ENCODE results near the gene TRAPPC3L.

Gene TRAPPC3L

GRCh38 chr6:116556065-116556464 is 10.6 kb upstream of the TRAPPC3L start:
- no peak for TF ChIP-seq CTCF (IDR thresholded peaks at IDR 0.05)

DNA sequence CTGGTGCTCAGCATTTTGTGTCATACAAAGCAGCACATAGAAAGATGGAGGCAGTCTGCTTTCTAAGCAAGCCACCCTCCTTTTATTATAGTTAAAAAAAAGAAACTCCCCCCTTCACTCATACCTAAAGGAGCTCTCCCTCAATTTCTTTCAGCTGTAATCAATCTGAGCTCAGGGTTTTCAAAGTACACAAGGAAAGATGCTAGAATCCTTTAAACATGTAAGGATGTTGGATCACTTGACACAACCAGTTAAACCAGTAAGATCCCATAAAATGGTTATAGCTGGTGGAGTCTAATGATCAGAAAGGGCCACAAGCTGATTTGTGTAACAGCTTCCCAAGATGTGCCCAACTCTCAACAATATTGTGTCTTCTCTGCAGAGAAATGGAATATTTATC is 8.0 kb upstream of the TRAPPC3L start, which contains the start of gene CALHM4:
Gene CALHM4, plus strand, starts transcription at position 301 of the 400 bp plus-strand sequence. Its CDS starts 43 bp downstream, at position 344.
- TF ChIP-seq CTCF (IDR thresholded peaks at IDR 0.05): no peak

DNA sequence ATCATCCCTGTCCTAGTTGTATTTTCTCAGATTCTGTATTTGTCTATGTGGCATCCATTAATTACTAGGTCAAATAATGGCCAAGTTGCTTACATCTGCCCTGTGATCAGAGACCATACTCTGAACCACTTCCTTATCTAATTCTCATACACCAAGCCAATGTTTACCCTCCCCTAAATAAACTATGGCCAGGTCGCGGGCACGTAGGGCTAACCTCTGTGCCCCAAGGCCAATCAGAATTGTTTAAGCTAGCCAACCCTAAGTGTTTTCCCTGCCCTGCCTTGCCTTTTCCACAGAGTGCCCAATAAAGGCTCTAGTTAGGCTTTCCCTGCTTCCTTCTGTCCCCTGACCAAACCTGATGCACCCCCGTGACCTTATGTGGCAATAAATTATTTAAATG is 5.3 kb upstream of the TRAPPC3L start:
- TF ChIP-seq CTCF (IDR thresholded peaks at IDR 0.05): no peak

DNA sequence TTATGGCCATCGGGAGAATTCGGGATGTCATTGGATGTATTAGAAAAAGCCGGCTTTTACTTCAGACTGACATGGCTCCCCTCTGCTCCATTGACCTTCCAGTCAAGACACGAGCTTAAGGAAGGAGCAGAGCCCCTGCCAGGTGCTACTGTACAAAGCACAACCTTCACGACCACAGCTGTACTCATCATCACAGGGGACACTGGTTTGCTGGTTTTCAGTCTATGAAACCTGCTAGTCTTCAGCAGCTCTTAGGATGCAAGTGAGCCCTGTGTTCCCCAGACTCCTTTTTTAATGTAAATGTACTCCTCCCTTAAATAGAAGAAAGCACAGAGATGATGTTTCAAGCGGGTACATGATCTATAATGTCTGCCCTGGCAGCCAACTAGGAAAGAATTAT is 1.9 kb upstream of the TRAPPC3L start:
- no peak for TF ChIP-seq CTCF (IDR thresholded peaks at IDR 0.05)

- TF ChIP-seq CTCF (IDR thresholded peaks at IDR 0.05): no peak
Measured at GRCh38 chr6:116543149-116543548, 2.3 kb downstream of the TRAPPC3L start.

- TF ChIP-seq CTCF (IDR thresholded peaks at IDR 0.05): no peak
Measured at GRCh38 chr6:116542426-116542825, 3.1 kb downstream of the TRAPPC3L start.

- peak; percentile 78 for TF ChIP-seq CTCF (IDR thresholded peaks at IDR 0.05)
Measured at GRCh38 chr6:116536216-116536621, 9.3 kb downstream of the TRAPPC3L start.

GRCh38 chr6:116535109-116535508 is 10.4 kb downstream of the TRAPPC3L start:
- no peak for TF ChIP-seq CTCF (IDR thresholded peaks at IDR 0.05)
